Mucosa of stomach (tissue), 1 donor: ENCODE measurements around the gene BTBD2.
A peak's percentile ranks its signal among the peaks of the same experiment; 100 is the strongest.

Experiments used
- H3K27me3 ChIP-seq: one replicate; pipeline ENCODE4 v1.7.0; 2013; ENCODE audit warnings: mild to moderate bottlenecking, low read length; ENCODE audit not compliant: control insufficient read depth, insufficient read depth
- H3K36me3 ChIP-seq: one replicate; pipeline ENCODE4 v1.7.0; 2013; ENCODE audit warnings: low read length; ENCODE audit not compliant: control insufficient read depth, insufficient read depth
- H3K4me1 ChIP-seq: one replicate; pipeline ENCODE4 v1.7.0; 2013; ENCODE audit warnings: mild to moderate bottlenecking, low read length; ENCODE audit not compliant: control insufficient read depth, insufficient read depth
- H3K4me3 ChIP-seq: one replicate; pipeline ENCODE4 v1.7.0; 2013; ENCODE audit warnings: low read length
- H3K9ac ChIP-seq: one replicate; pipeline ENCODE4 v1.7.0; 2013; ENCODE audit warnings: mild to moderate bottlenecking, low read length, moderate library complexity
- H3K9me3 ChIP-seq: one replicate; pipeline ENCODE4 v1.7.0; 2013; ENCODE audit warnings: mild to moderate bottlenecking, low read length, moderate library complexity; ENCODE audit not compliant: control insufficient read depth
- donor health status: Pancreatic carcinoma.

Gene BTBD2

GRCh38 chr19:2015608-2015950 is at the start of gene BTBD2:
Gene BTBD2 (minus strand): TSS chr19:2015714. CDS start chr19:2015703, 11 bp downstream.
- H3K9ac ChIP-seq = peak within 1 kb of the TSS; percentile 62

GRCh38 chr19:2064788-2065524 is 49.4 kb upstream of the BTBD2 start:
- Histone ChIP-seq H3K4me3 (no peak overlapping the region), H3K9ac (peak overlapping the region; percentile 14), H3K4me1 (peaks cover 53% of the 10 kb centered on the region)

More at GRCh38 chr19:2015608-2015950, at the start of gene BTBD2:
- Histone ChIP-seq H3K27me3 (no peaks in the 10 kb centered on the region), H3K4me1 (peaks cover 13% of the 10 kb centered on the region), H3K9me3 (no peaks in the 10 kb centered on the region), H3K4me3 (no peak within 1 kb of the TSS), H3K36me3 (no peaks in the 10 kb centered on the region)

GRCh38 chr19:2064395-2064787 is 48.9 kb upstream of the BTBD2 start:
- Histone ChIP-seq H3K36me3 (no peaks in the 10 kb centered on the region), H3K27me3 (no peaks in the 10 kb centered on the region), H3K9ac (peak overlapping the region; percentile 14), H3K4me3 (no peak overlapping the region), H3K9me3 (no peaks in the 10 kb centered on the region), H3K4me1 (peaks cover 53% of the 10 kb centered on the region)

More at GRCh38 chr19:2064788-2065524, 49.4 kb upstream of the BTBD2 start:
- H3K9me3 ChIP-seq = no peaks in the 10 kb centered on the region
- H3K27me3 ChIP-seq = no peaks in the 10 kb centered on the region
- no peaks in the 10 kb centered on the region for H3K36me3 ChIP-seq

- Histone ChIP-seq H3K9ac (no peak overlapping the region), H3K27me3 (no peaks in the 10 kb centered on the region), H3K4me1 (peaks cover 55% of the 10 kb centered on the region), H3K4me3 (no peak overlapping the region), H3K36me3 (no peaks in the 10 kb centered on the region), H3K9me3 (no peaks in the 10 kb centered on the region)
Measured at GRCh38 chr19:2063824-2064223, 48.3 kb upstream of the BTBD2 start.

- no peak overlapping the region for H3K4me3 ChIP-seq
- peak overlapping the region; percentile 89 for H3K9ac ChIP-seq
- H3K9me3 ChIP-seq = no peaks in the 10 kb centered on the region
- peaks cover 66% of the 10 kb centered on the region for H3K4me1 ChIP-seq
- no peaks in the 10 kb centered on the region for H3K36me3 ChIP-seq
- H3K27me3 ChIP-seq = no peaks in the 10 kb centered on the region
Measured at GRCh38 chr19:2062770-2063169, 47.3 kb upstream of the BTBD2 start.

- H3K9ac ChIP-seq = peak overlapping the region; percentile 89
Measured at GRCh38 chr19:2062389-2062729, 46.8 kb upstream of the BTBD2 start.

GRCh38 chr19:2061495-2062388 is 46.2 kb upstream of the BTBD2 start:
- Histone ChIP-seq H3K27me3 (no peaks in the 10 kb centered on the region), H3K9me3 (no peaks in the 10 kb centered on the region), H3K4me3 (peak overlapping the region; percentile 96), H3K4me1 (peaks cover 75% of the 10 kb centered on the region), H3K36me3 (no peaks in the 10 kb centered on the region), H3K9ac (peak overlapping the region; percentile 89)

More at GRCh38 chr19:2062389-2062729, 46.8 kb upstream of the BTBD2 start:
- Histone ChIP-seq H3K4me3 (peak overlapping the region; percentile 96), H3K9me3 (no peaks in the 10 kb centered on the region), H3K4me1 (peaks cover 70% of the 10 kb centered on the region), H3K36me3 (no peaks in the 10 kb centered on the region), H3K27me3 (no peaks in the 10 kb centered on the region)

GRCh38 chr19:2060884-2061494 is 45.5 kb upstream of the BTBD2 start:
- H3K9me3 ChIP-seq = no peaks in the 10 kb centered on the region
- peak overlapping the region; percentile 89 for H3K9ac ChIP-seq
- peak overlapping the region; percentile 55 for H3K4me3 ChIP-seq
- no peaks in the 10 kb centered on the region for H3K27me3 ChIP-seq
- no peaks in the 10 kb centered on the region for H3K36me3 ChIP-seq
- H3K4me1 ChIP-seq = peaks cover 81% of the 10 kb centered on the region

GRCh38 chr19:2059422-2060201 is 44.1 kb upstream of the BTBD2 start:
- no peaks in the 10 kb centered on the region for H3K27me3 ChIP-seq
- H3K36me3 ChIP-seq = no peaks in the 10 kb centered on the region
- H3K4me3 ChIP-seq = peak overlapping the region; percentile 31
- peak overlapping the region; percentile 89 for H3K9ac ChIP-seq
- H3K4me1 ChIP-seq = peaks cover 82% of the 10 kb centered on the region
- no peaks in the 10 kb centered on the region for H3K9me3 ChIP-seq

- no peaks in the 10 kb centered on the region for H3K27me3 ChIP-seq
- peaks cover 79% of the 10 kb centered on the region for H3K4me1 ChIP-seq
- H3K36me3 ChIP-seq = no peaks in the 10 kb centered on the region
- H3K4me3 ChIP-seq = peak overlapping the region; percentile 31
- no peaks in the 10 kb centered on the region for H3K9me3 ChIP-seq
- H3K9ac ChIP-seq = peak overlapping the region; percentile 89
Measured at GRCh38 chr19:2058570-2059421, 43.3 kb upstream of the BTBD2 start.
